ENCODE data around the gene SEMA3C.

DNA sequence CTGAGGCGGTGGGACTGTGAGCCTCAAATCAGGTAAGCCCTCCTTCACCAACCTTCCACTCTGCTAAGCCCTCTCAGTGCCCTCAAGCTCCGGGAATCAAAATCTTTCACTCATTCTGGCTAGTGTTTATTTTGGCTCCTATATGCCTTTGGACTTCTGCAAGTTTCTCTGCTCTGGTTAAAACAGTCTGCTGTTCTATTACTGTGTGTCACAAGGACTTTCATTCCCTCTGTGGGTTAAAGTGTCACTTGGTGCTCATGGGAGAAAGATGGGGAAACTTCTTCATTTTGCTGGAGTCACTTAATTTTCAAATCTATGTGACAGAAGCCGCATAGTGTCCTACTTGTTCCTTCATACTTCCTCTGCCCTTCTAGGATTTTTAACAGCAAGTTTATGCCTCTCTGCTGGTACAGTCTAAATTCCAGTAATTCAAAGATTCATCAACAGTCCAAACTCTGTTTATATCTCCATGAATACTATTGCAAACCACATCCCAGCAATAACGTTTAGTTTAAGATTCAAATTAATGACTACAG lies 219.1 kb downstream of the SEMA3C start:
- TF ChIP-seq, protein P1, sequence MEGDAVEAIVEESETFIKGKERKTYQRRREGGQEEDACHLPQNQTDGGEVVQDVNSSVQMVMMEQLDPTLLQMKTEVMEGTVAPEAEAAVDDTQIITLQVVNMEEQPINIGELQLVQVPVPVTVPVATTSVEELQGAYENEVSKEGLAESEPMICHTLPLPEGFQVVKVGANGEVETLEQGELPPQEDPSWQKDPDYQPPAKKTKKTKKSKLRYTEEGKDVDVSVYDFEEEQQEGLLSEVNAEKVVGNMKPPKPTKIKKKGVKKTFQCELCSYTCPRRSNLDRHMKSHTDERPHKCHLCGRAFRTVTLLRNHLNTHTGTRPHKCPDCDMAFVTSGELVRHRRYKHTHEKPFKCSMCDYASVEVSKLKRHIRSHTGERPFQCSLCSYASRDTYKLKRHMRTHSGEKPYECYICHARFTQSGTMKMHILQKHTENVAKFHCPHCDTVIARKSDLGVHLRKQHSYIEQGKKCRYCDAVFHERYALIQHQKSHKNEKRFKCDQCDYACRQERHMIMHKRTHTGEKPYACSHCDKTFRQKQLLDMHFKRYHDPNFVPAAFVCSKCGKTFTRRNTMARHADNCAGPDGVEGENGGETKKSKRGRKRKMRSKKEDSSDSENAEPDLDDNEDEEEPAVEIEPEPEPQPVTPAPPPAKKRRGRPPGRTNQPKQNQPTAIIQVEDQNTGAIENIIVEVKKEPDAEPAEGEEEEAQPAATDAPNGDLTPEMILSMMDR (IDR thresholded peaks at IDR 0.05; ENCODE audit: insufficient read depth, low read depth, low read length), result no peak
- TF ChIP-seq EZH2 (IDR thresholded peaks at IDR 0.05; ENCODE audit: insufficient read depth, low read length), result no peak
